Astrocyte (in vitro differentiated cells and primary cell): ENCODE data around the gene MTHFS. TPM values are rescaled to one million over a fixed set of nuclear protein-coding genes. Genes with fewer than 3 reads are reported as not detected.
A peak's percentile ranks its signal among the peaks of the same experiment; 100 is the strongest.

Source experiments
- DNase-seq: peaks from one replicate; pipeline ENCODE4 v3.0.0-alpha.2; 2010; ENCODE audit warnings: low read depth
- FAIRE-seq: peaks from 2 replicates; lab custom pipeline; 2011; peaks lifted over from hg19 to GRCh38; lab: Jason Lieb, UNC
- H2AFZ ChIP-seq: 2 replicates; pipeline ENCODE4 v1.6.0; 2012; ENCODE audit warnings: low read depth, low read length, inconsistent platforms
- H3K27ac ChIP-seq: 2 replicates; pipeline ENCODE4 v1.5.1; 2011; ENCODE audit warnings: low read depth, low read length, inconsistent platforms
- H3K27me3 ChIP-seq: 2 replicates; pipeline ENCODE4 v1.6.0; 2011; ENCODE audit warnings: low read length, inconsistent platforms; ENCODE audit not compliant: insufficient read depth
- H3K36me3 ChIP-seq: 2 replicates; pipeline ENCODE4 v1.5.1; 2011; ENCODE audit warnings: low read length, inconsistent platforms; ENCODE audit not compliant: insufficient read depth
- H3K4me1 ChIP-seq: 2 replicates; pipeline ENCODE4 v1.5.1; 2011; ENCODE audit warnings: low read length, inconsistent platforms; ENCODE audit not compliant: insufficient read depth
- H3K4me2 ChIP-seq: 2 replicates; pipeline ENCODE4 v1.6.0; 2012; ENCODE audit warnings: low read length, inconsistent platforms
- H3K4me3 ChIP-seq: 2 replicates; pipeline ENCODE4 v1.5.1; 2011; ENCODE audit warnings: low read depth, mild to moderate bottlenecking, low read length, inconsistent platforms; ENCODE audit not compliant: insufficient read depth
- H3K79me2 ChIP-seq: 2 replicates; pipeline ENCODE4 v1.6.0; 2012; ENCODE audit warnings: mild to moderate bottlenecking, low read length, inconsistent platforms; ENCODE audit not compliant: insufficient read depth
- H3K9ac ChIP-seq: 2 replicates; pipeline ENCODE4 v1.6.0; 2012; ENCODE audit warnings: mild to moderate bottlenecking, low read length, inconsistent platforms
- H3K9me3 ChIP-seq: 2 replicates; pipeline ENCODE4 v1.5.1; 2012; ENCODE audit warnings: low read depth, mild to moderate bottlenecking, low read length, inconsistent platforms; ENCODE audit not compliant: insufficient read depth
- H4K20me1 ChIP-seq: 2 replicates; pipeline ENCODE4 v1.6.0; 2012; ENCODE audit warnings: low read length, inconsistent platforms; ENCODE audit not compliant: insufficient read depth
- H3K27ac Mint-ChIP-seq: one replicate; pipeline ENCODE4 v1.8.0; 2021; ENCODE audit warnings: mild to moderate bottlenecking, mixed read lengths; ENCODE audit not compliant: unreplicated experiment
- H3K27me3 Mint-ChIP-seq: one replicate; pipeline ENCODE4 v1.8.0; 2021; ENCODE audit warnings: low read depth, mixed read lengths; ENCODE audit not compliant: unreplicated experiment
- H3K36me3 Mint-ChIP-seq: one replicate; pipeline ENCODE4 v1.8.0; 2021; ENCODE audit warnings: low read depth, mixed read lengths; ENCODE audit not compliant: unreplicated experiment
- H3K4me1 Mint-ChIP-seq: one replicate; pipeline ENCODE4 v1.8.0; 2021; ENCODE audit warnings: low read depth, mixed read lengths; ENCODE audit not compliant: unreplicated experiment
- H3K4me3 Mint-ChIP-seq: one replicate; pipeline ENCODE4 v1.8.0; 2021; ENCODE audit warnings: mild to moderate bottlenecking, moderate library complexity, mixed read lengths; ENCODE audit not compliant: unreplicated experiment
- H3K9me3 Mint-ChIP-seq: one replicate; pipeline ENCODE4 v1.8.0; 2021; ENCODE audit warnings: mild to moderate bottlenecking, mixed read lengths; ENCODE audit not compliant: unreplicated experiment
- CTCF ChIP-seq: IDR thresholded peaks from 2 replicates; pipeline ENCODE4 v1.5.1; 2011; ENCODE audit warnings: low read depth, mild to moderate bottlenecking, inconsistent platforms, low read length, moderate library complexity; ENCODE audit not compliant: insufficient read depth
- EZH2 ChIP-seq: IDR thresholded peaks from 2 replicates; pipeline ENCODE4 v1.6.1; 2012; ENCODE audit warnings: mild to moderate bottlenecking, low read length, inconsistent platforms; ENCODE audit not compliant: insufficient read depth
- total RNA-seq: library from RNA; stranded (reverse); gene quantifications from 2 replicates; pipeline ENCODE4 v1.2.1, GENCODE V29; 2021

MTHFS gene
- total RNA-seq, 1 donor from 2014 or later = 20.0 TPM

GRCh38 chr15:79933231-79933630, 36.4 kb upstream of the MTHFS start:
- Mint-ChIP-seq H3K27ac (no peak overlapping the region), H3K27me3 (no peaks in the 10 kb centered on the region), H3K4me3 (no peak overlapping the region), H3K36me3 (no peaks in the 10 kb centered on the region), H3K4me1 (peaks cover 9% of the 10 kb centered on the region), H3K9me3 (no peaks in the 10 kb centered on the region)
- Histone ChIP-seq H3K36me3 (no peaks in the 10 kb centered on the region), H3K79me2 (no peaks in the 10 kb centered on the region), H3K9ac (no peak overlapping the region), H3K4me1 (no peaks in the 10 kb centered on the region), H4K20me1 (no peaks in the 10 kb centered on the region), H2AFZ (no peak overlapping the region), H3K27ac (no peak overlapping the region), H3K4me2 (no peak overlapping the region), H3K4me3 (no peak overlapping the region), H3K27me3 (no peaks in the 10 kb centered on the region), H3K9me3 (no peaks in the 10 kb centered on the region)
- no peak for FAIRE-seq
- no peak for DNase-seq
- TF ChIP-seq EZH2 (no peak), CTCF (no peak)

GRCh38 chr15:79932447-79932846, 35.6 kb upstream of the MTHFS start:
- DNase-seq (no peak), FAIRE-seq (no peak)
- no peaks in the 10 kb centered on the region for H3K27me3 Mint-ChIP-seq
- H3K9me3 ChIP-seq = no peaks in the 10 kb centered on the region
- H3K27ac ChIP-seq = no peak overlapping the region
- H3K4me2 ChIP-seq = no peak overlapping the region
- no peak overlapping the region for H3K9ac ChIP-seq
- H4K20me1 ChIP-seq = no peaks in the 10 kb centered on the region
- no peaks in the 10 kb centered on the region for H3K9me3 Mint-ChIP-seq
- no peaks in the 10 kb centered on the region for H3K36me3 ChIP-seq
- no peaks in the 10 kb centered on the region for H3K36me3 Mint-ChIP-seq
- no peak for TF ChIP-seq CTCF
- TF ChIP-seq EZH2 = no peak
- no peak overlapping the region for H2AFZ ChIP-seq
- no peak overlapping the region for H3K27ac Mint-ChIP-seq
- no peak overlapping the region for H3K4me3 Mint-ChIP-seq
- peaks cover 9% of the 10 kb centered on the region for H3K4me1 Mint-ChIP-seq
- no peaks in the 10 kb centered on the region for H3K4me1 ChIP-seq
- H3K27me3 ChIP-seq = no peaks in the 10 kb centered on the region
- H3K4me3 ChIP-seq = no peak overlapping the region
- no peaks in the 10 kb centered on the region for H3K79me2 ChIP-seq

GRCh38 chr15:79930516-79930915, 33.7 kb upstream of the MTHFS start:
- Mint-ChIP-seq H3K36me3 (peaks cover 4% of the 10 kb centered on the region), H3K9me3 (peaks cover 3% of the 10 kb centered on the region), H3K27me3 (no peaks in the 10 kb centered on the region), H3K4me1 (peaks cover 4% of the 10 kb centered on the region), H3K27ac (no peak overlapping the region), H3K4me3 (peak overlapping the region; percentile 16)
- Histone ChIP-seq H4K20me1 (no peaks in the 10 kb centered on the region), H3K27me3 (no peaks in the 10 kb centered on the region), H3K79me2 (no peaks in the 10 kb centered on the region), H3K9me3 (no peaks in the 10 kb centered on the region), H3K4me2 (no peak overlapping the region), H3K36me3 (no peaks in the 10 kb centered on the region), H3K4me3 (no peak overlapping the region), H3K27ac (no peak overlapping the region), H3K4me1 (no peaks in the 10 kb centered on the region), H2AFZ (no peak overlapping the region), H3K9ac (no peak overlapping the region)
- DNase-seq = no peak
- TF ChIP-seq CTCF = no peak
- no peak for FAIRE-seq
